ENCODE data around the gene CABP7. TPM values are rescaled to one million over a fixed set of nuclear protein-coding genes. Genes with fewer than 3 reads are reported as not detected.
A peak's percentile ranks its signal among the peaks of the same experiment; 100 is the strongest.

CABP7 gene
- total RNA-seq, 4 donors from 2014 or later = 0.13 TPM; not detected in 3

GRCh38 chr22:29701155-29701999 is 18.4 kb upstream of the CABP7 start:
- WGBS, 2 donors = 28 to 32% methylated on average over 8 to 10 of the region's 14 CpGs

DNA sequence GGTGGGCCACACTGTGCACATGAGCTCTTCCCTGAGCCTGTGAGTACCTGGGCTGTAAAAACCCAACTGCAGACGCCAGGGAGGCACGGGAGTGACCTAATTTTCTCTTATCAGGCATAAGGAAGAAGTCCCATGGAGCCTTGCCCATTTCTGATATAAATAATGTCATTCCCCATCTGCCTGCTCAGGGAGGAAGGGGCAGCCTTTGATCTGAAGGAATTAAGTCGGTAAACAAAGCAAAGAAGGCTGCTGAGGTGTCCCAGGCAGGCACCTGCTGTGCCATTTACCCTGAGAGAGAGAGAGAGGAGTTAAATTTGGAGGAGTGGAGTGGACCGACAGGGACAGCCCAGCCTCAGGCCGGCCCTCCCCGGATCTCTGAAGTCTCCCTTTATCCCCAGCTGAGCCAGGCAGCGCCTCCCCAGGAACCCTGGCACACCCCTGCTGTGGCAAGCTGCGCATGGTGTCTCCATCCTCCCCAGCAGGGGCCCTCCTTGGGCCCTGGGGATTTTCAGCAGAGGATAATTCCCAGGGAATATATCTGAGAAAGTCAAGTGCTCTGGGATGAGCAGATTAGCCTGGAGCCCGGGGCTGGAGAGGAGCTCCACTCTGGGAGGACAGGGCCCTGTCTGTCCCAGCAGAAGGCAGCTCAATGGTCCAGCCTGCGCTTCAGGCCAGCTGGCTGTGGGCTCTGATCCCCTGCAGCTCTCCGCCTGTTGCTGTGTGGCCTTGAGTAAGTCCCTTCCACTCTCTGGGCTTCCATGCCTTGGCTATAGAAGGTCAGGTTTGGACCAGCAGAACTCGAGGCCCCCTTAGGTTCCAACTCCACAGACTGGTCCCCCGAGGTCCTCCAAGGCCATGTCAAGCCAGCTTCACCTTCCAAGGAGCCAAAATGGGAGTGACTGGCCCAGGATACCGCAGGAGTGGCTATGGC is 17.5 kb upstream of the CABP7 start:
- no peak for DNase-seq
- WGBS, 2 donors = 39 to 44% methylated on average over 4 to 10 of the region's 14 CpGs

More at GRCh38 chr22:29701155-29701999, 18.4 kb upstream of the CABP7 start:
- no peaks in the 10 kb centered on the region for H3K9me3 ChIP-seq
- H3K4me3 ChIP-seq = no peak overlapping the region
- peaks cover 0 to 13% (median 2%) of the 10 kb centered on the region in 3 donors for H3K36me3 ChIP-seq
- TF ChIP-seq, protein P1, sequence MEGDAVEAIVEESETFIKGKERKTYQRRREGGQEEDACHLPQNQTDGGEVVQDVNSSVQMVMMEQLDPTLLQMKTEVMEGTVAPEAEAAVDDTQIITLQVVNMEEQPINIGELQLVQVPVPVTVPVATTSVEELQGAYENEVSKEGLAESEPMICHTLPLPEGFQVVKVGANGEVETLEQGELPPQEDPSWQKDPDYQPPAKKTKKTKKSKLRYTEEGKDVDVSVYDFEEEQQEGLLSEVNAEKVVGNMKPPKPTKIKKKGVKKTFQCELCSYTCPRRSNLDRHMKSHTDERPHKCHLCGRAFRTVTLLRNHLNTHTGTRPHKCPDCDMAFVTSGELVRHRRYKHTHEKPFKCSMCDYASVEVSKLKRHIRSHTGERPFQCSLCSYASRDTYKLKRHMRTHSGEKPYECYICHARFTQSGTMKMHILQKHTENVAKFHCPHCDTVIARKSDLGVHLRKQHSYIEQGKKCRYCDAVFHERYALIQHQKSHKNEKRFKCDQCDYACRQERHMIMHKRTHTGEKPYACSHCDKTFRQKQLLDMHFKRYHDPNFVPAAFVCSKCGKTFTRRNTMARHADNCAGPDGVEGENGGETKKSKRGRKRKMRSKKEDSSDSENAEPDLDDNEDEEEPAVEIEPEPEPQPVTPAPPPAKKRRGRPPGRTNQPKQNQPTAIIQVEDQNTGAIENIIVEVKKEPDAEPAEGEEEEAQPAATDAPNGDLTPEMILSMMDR (IDR thresholded peaks at IDR 0.05) = peak in 2 of 6 experiments; percentile 4 to 36
- TF ChIP-seq POLR2A (IDR thresholded peaks at IDR 0.05) = no peak
- no peak for DNase-seq
- H3K27ac ChIP-seq = no peak overlapping the region
- peaks cover 0 to 53% (median 4%) of the 10 kb centered on the region in 3 donors for H3K4me1 ChIP-seq
- H3K27me3 ChIP-seq = peaks cover 0 to 66% (median 2%) of the 10 kb centered on the region in 4 donors
- intact Hi-C loops (cut with DNase I) = no loop called here

GRCh38 chr22:29702931-29703501 is 16.8 kb upstream of the CABP7 start:
- intact Hi-C loops (cut with DNase I) = no loop called here
- H3K27me3 ChIP-seq = peaks cover 0 to 82% (median 2%) of the 10 kb centered on the region in 4 donors
- TF ChIP-seq, protein P1 (IDR thresholded peaks at IDR 0.05) = no peak
- no peak for TF ChIP-seq POLR2A (IDR thresholded peaks at IDR 0.05)
- no peak for DNase-seq
- no peaks in the 10 kb centered on the region for H3K9me3 ChIP-seq
- peaks cover 0 to 43% (median 4%) of the 10 kb centered on the region in 3 donors for H3K4me1 ChIP-seq
- WGBS, 2 donors = 39 to 52% methylated on average over 5 to 13 of the region's 19 CpGs
- H3K4me3 ChIP-seq = no peak overlapping the region
- no peak overlapping the region for H3K27ac ChIP-seq
- no peaks in the 10 kb centered on the region for H3K36me3 ChIP-seq

More for the DNA sequence above, 17.5 kb upstream of the CABP7 start:
- Histone ChIP-seq H3K27ac (no peak overlapping the region), H3K27me3 (peaks cover 0 to 74% (median 2%) of the 10 kb centered on the region in 4 donors), H3K9me3 (no peaks in the 10 kb centered on the region), H3K36me3 (peaks cover 0 to 6% (median 0%) of the 10 kb centered on the region in 3 donors), H3K4me3 (no peak overlapping the region), H3K4me1 (peaks cover 0 to 48% (median 4%) of the 10 kb centered on the region in 3 donors)
- TF ChIP-seq, protein P1 (IDR thresholded peaks at IDR 0.05) = no peak
- TF ChIP-seq POLR2A (IDR thresholded peaks at IDR 0.05) = no peak
- intact Hi-C loops (cut with DNase I) = no loop called here

- no peaks in the 10 kb centered on the region for H3K36me3 ChIP-seq
- no peak overlapping the region for H3K27ac ChIP-seq
- peaks cover 0 to 89% (median 2%) of the 10 kb centered on the region in 4 donors for H3K27me3 ChIP-seq
- H3K4me1 ChIP-seq = peaks cover 0 to 36% (median 4%) of the 10 kb centered on the region in 3 donors
- WGBS, 2 donors = 40 to 46% methylated on average over 1 of the region's 7 CpGs
- no peak for DNase-seq
- H3K4me3 ChIP-seq = no peak overlapping the region
- intact Hi-C loops (cut with DNase I) = no loop called here
- no peaks in the 10 kb centered on the region for H3K9me3 ChIP-seq
- TF ChIP-seq, protein P1 (IDR thresholded peaks at IDR 0.05) = no peak
- TF ChIP-seq POLR2A (IDR thresholded peaks at IDR 0.05) = no peak
Measured at GRCh38 chr22:29703569-29704195, 16.1 kb upstream of the CABP7 start.
